Frontal cortex (tissue), 4 donors: ENCODE results near the gene PRKCSH. TPM values are rescaled to one million over a fixed set of nuclear protein-coding genes. Genes with fewer than 3 reads are reported as not detected.
"Not testable (repeated sequence)": the region's sequence is repeated elsewhere in the genome, so short reads cannot be mapped to it uniquely, and the experiment has no call there.

Experiments
- DNase-seq, 2 donors: peaks; one replicate each; pipeline ENCODE4 v3.0.0; 2012; ENCODE audit warnings: low spot score in 2 of 2
- FAIRE-seq: peaks from 2 replicates; lab custom pipeline; 2012; peaks lifted over from hg19 to GRCh38; lab: Jason Lieb, UNC
- total RNA-seq: library from RNA; depleted of rRNA; stranded (reverse); fragments of >200 nt; gene quantifications from one replicate; pipeline ENCODE4 v1.2.3, GENCODE V29; 2014
- donor health status: control.
- donor health status: control.
- donor health status: control.

The PRKCSH gene
- total RNA-seq, 1 donor from 2014 or later, result 39.1 TPM

GRCh38 chr19:11447347-11448262 lies 12.2 kb downstream of the PRKCSH start:
- FAIRE-seq (no peak), DNase-seq (peak; percentile 33 to 34)

GRCh38 chr19:11448410-11448809 lies 13.0 kb downstream of the PRKCSH start:
- no peak for DNase-seq
- no peak for FAIRE-seq

- no peak for FAIRE-seq
- peak in 1 of 2 donors; percentile 33 for DNase-seq
Observed at GRCh38 chr19:11448923-11449554, 13.6 kb downstream of the PRKCSH start.

- FAIRE-seq (no peak), DNase-seq (peak; percentile 32 to 46)
Observed at GRCh38 chr19:11450570-11451326, 15.3 kb downstream of the PRKCSH start.

- DNase-seq (no peak), FAIRE-seq (no peak)
Observed at GRCh38 chr19:11451327-11451870, 16.0 kb downstream of the PRKCSH start.

- peak; percentile 35 to 47 for DNase-seq
Observed at GRCh38 chr19:11451871-11452619, 16.6 kb downstream of the PRKCSH start.

GRCh38 chr19:11452620-11453310 lies 17.3 kb downstream of the PRKCSH start:
- FAIRE-seq (no peak), DNase-seq (peak; percentile 27 to 47)

More at GRCh38 chr19:11451871-11452619, 16.6 kb downstream of the PRKCSH start:
- FAIRE-seq, result no peak

- peak; percentile 44 for DNase-seq
- FAIRE-seq, result no peak
Observed at GRCh38 chr19:11453468-11454341, 18.3 kb downstream of the PRKCSH start.

GRCh38 chr19:11455233-11455554 lies 19.8 kb downstream of the PRKCSH start:
- not testable (repeated sequence) for DNase-seq

GRCh38 chr19:11456659-11457058 lies 21.2 kb downstream of the PRKCSH start:
- FAIRE-seq, result no peak
- DNase-seq, result no peak

More at GRCh38 chr19:11455233-11455554, 19.8 kb downstream of the PRKCSH start:
- not testable (repeated sequence) for FAIRE-seq

GRCh38 chr19:11457115-11457514 lies 21.7 kb downstream of the PRKCSH start:
- DNase-seq, result peak; percentile 78 to 86

GRCh38 chr19:11457831-11458230 lies 22.4 kb downstream of the PRKCSH start:
- DNase-seq, result no peak
- FAIRE-seq, result no peak

More at GRCh38 chr19:11457115-11457514, 21.7 kb downstream of the PRKCSH start:
- no peak for FAIRE-seq

GRCh38 chr19:11458236-11458900 lies 22.9 kb downstream of the PRKCSH start:
- FAIRE-seq, result no peak

GRCh38 chr19:11458912-11459311 lies 23.5 kb downstream of the PRKCSH start:
- not testable (repeated sequence) for DNase-seq, FAIRE-seq

More at GRCh38 chr19:11458236-11458900, 22.9 kb downstream of the PRKCSH start:
- DNase-seq, result no peak

GRCh38 chr19:11460207-11460606 lies 24.8 kb downstream of the PRKCSH start:
- no peak for FAIRE-seq
- DNase-seq, result no peak

GRCh38 chr19:11461453-11461852 lies 26.0 kb downstream of the PRKCSH start:
- FAIRE-seq (no peak), DNase-seq (no peak)

GRCh38 chr19:11463391-11463790 lies 28.0 kb downstream of the PRKCSH start:
- FAIRE-seq, result no peak
- no peak for DNase-seq
